ENCODE data around the gene SGF29.
"Not testable (repeated sequence)": the region's sequence is repeated elsewhere in the genome, so short reads cannot be mapped to it uniquely, and the experiment has no call there.

Gene SGF29

GRCh38 chr16:28613912-28614311 lies 60.2 kb downstream of the SGF29 start:
- H3K27me3 ChIP-seq (ENCODE audit: insufficient read depth, low read length, poor library complexity); H3K27ac ChIP-seq (ENCODE audit: low read depth, low read length); H4K8ac ChIP-seq (ENCODE audit: low read depth, low read length); H2BK15ac ChIP-seq (replicated peaks; ENCODE audit: low read depth); H3K18ac ChIP-seq (ENCODE audit: low read length); H3K4me2 ChIP-seq (ENCODE audit: low read length); H3K4me1 ChIP-seq (ENCODE audit: control insufficient read depth, low read depth, low read length); H3K9ac ChIP-seq (ENCODE audit: low read length); H3K79me2 ChIP-seq (ENCODE audit: control insufficient read depth, insufficient read depth, low read length); H2BK5ac ChIP-seq (ENCODE audit: low read length); H4K5ac ChIP-seq (ENCODE audit: low read length); H3K23ac ChIP-seq (ENCODE audit: low read length); H3K36me3 ChIP-seq (ENCODE audit: control insufficient read depth, insufficient read depth, low read length); H3K56ac ChIP-seq (ENCODE audit: low read length); H3K4me3 ChIP-seq (ENCODE audit: low read length); H3K4ac ChIP-seq (ENCODE audit: low read depth, low read length); H2AK5ac ChIP-seq (ENCODE audit: low read length); H3K79me1 ChIP-seq (ENCODE audit: low read length); H2BK120ac ChIP-seq (ENCODE audit: low read depth, low read length); DNase-seq: not testable (repeated sequence)
- no CpG with 5 or more reads among the region's 26 CpGs for WGBS (ENCODE audit: extremely low coverage, insufficient coverage, low lambda C conversion rate)

GRCh38 chr16:28614561-28614960 lies 60.8 kb downstream of the SGF29 start:
- not testable (repeated sequence) for H3K9ac ChIP-seq (ENCODE audit: low read length); H2BK5ac ChIP-seq (ENCODE audit: low read length); DNase-seq; H3K79me2 ChIP-seq (ENCODE audit: control insufficient read depth, insufficient read depth, low read length); H3K4me1 ChIP-seq (ENCODE audit: control insufficient read depth, low read depth, low read length); H3K79me1 ChIP-seq (ENCODE audit: low read length); H3K4ac ChIP-seq (ENCODE audit: low read depth, low read length); H4K8ac ChIP-seq (ENCODE audit: low read depth, low read length); H2BK15ac ChIP-seq (replicated peaks; ENCODE audit: low read depth); H3K4me3 ChIP-seq (ENCODE audit: low read length); H3K18ac ChIP-seq (ENCODE audit: low read length); H3K4me2 ChIP-seq (ENCODE audit: low read length); H2AK5ac ChIP-seq (ENCODE audit: low read length); H3K23ac ChIP-seq (ENCODE audit: low read length); H2BK120ac ChIP-seq (ENCODE audit: low read depth, low read length); H3K27me3 ChIP-seq (ENCODE audit: insufficient read depth, low read length, poor library complexity); H4K5ac ChIP-seq (ENCODE audit: low read length); H3K36me3 ChIP-seq (ENCODE audit: control insufficient read depth, insufficient read depth, low read length); H3K56ac ChIP-seq (ENCODE audit: low read length); H3K27ac ChIP-seq (ENCODE audit: low read depth, low read length)
- no CpG with 5 or more reads among the region's 16 CpGs for WGBS (ENCODE audit: extremely low coverage, insufficient coverage, low lambda C conversion rate)

GRCh38 chr16:28615486-28616223 lies 61.9 kb downstream of the SGF29 start:
- not testable (repeated sequence) for H4K8ac ChIP-seq (ENCODE audit: low read depth, low read length); H3K9ac ChIP-seq (ENCODE audit: low read length); H3K4ac ChIP-seq (ENCODE audit: low read depth, low read length); H3K79me2 ChIP-seq (ENCODE audit: control insufficient read depth, insufficient read depth, low read length); H2BK120ac ChIP-seq (ENCODE audit: low read depth, low read length); H3K4me3 ChIP-seq (ENCODE audit: low read length); H4K5ac ChIP-seq (ENCODE audit: low read length); H2AK5ac ChIP-seq (ENCODE audit: low read length); H3K79me1 ChIP-seq (ENCODE audit: low read length); H3K23ac ChIP-seq (ENCODE audit: low read length); H2BK15ac ChIP-seq (replicated peaks; ENCODE audit: low read depth); H2BK5ac ChIP-seq (ENCODE audit: low read length); H3K18ac ChIP-seq (ENCODE audit: low read length); H3K4me2 ChIP-seq (ENCODE audit: low read length); H3K27me3 ChIP-seq (ENCODE audit: insufficient read depth, low read length, poor library complexity); H3K56ac ChIP-seq (ENCODE audit: low read length); H3K36me3 ChIP-seq (ENCODE audit: control insufficient read depth, insufficient read depth, low read length); H3K4me1 ChIP-seq (ENCODE audit: control insufficient read depth, low read depth, low read length); H3K27ac ChIP-seq (ENCODE audit: low read depth, low read length)
- DNase-seq = peak; percentile 29
- no CpG with 5 or more reads among the region's 24 CpGs for WGBS (ENCODE audit: extremely low coverage, insufficient coverage, low lambda C conversion rate)

DNA sequence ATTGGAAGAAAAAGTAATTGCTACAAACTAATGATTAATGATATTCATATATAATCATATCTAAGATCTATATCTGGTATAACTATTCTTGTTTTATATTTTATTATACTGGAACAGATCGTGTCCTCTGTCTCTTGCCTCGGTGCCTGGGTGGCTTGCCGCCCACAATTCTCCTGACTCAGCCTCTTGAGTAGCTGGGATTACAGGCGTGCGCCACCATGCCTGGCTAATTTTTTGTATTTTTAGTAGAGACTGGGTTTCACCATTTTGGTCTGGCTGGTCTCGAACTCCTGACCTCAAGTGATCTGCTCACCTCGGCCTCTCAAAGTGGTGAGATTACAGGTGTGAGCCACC lies 62.5 kb downstream of the SGF29 start:
- not testable (repeated sequence) for H2AK5ac ChIP-seq (ENCODE audit: low read length); H3K79me1 ChIP-seq (ENCODE audit: low read length); H3K4me2 ChIP-seq (ENCODE audit: low read length); H3K27me3 ChIP-seq (ENCODE audit: insufficient read depth, low read length, poor library complexity); H3K27ac ChIP-seq (ENCODE audit: low read depth, low read length); DNase-seq; H3K18ac ChIP-seq (ENCODE audit: low read length); H2BK15ac ChIP-seq (replicated peaks; ENCODE audit: low read depth); H3K4me1 ChIP-seq (ENCODE audit: control insufficient read depth, low read depth, low read length); H3K4ac ChIP-seq (ENCODE audit: low read depth, low read length); H2BK5ac ChIP-seq (ENCODE audit: low read length); H2BK120ac ChIP-seq (ENCODE audit: low read depth, low read length); H3K23ac ChIP-seq (ENCODE audit: low read length); H4K8ac ChIP-seq (ENCODE audit: low read depth, low read length); H3K9ac ChIP-seq (ENCODE audit: low read length); H3K56ac ChIP-seq (ENCODE audit: low read length); H3K4me3 ChIP-seq (ENCODE audit: low read length); H3K36me3 ChIP-seq (ENCODE audit: control insufficient read depth, insufficient read depth, low read length); H4K5ac ChIP-seq (ENCODE audit: low read length); H3K79me2 ChIP-seq (ENCODE audit: control insufficient read depth, insufficient read depth, low read length)
- no CpG with 5 or more reads among the region's 7 CpGs for WGBS (ENCODE audit: extremely low coverage, insufficient coverage, low lambda C conversion rate)

GRCh38 chr16:28616636-28617035 lies 62.9 kb downstream of the SGF29 start:
- H3K9ac ChIP-seq (ENCODE audit: low read length) = no peak overlapping the region
- no peak overlapping the region for H3K4me2 ChIP-seq (ENCODE audit: low read length)
- no CpG with 5 or more reads among the region's 7 CpGs for WGBS (ENCODE audit: extremely low coverage, insufficient coverage, low lambda C conversion rate)
- H2BK15ac ChIP-seq (replicated peaks; ENCODE audit: low read depth) = no peak overlapping the region
- no peak overlapping the region for H3K23ac ChIP-seq (ENCODE audit: low read length)
- H3K27me3 ChIP-seq (ENCODE audit: insufficient read depth, low read length, poor library complexity) = no peaks in the 10 kb centered on the region
- no peak overlapping the region for H3K4me3 ChIP-seq (ENCODE audit: low read length)
- H3K18ac ChIP-seq (ENCODE audit: low read length) = no peak overlapping the region
- no peaks in the 10 kb centered on the region for H3K4me1 ChIP-seq (ENCODE audit: control insufficient read depth, low read depth, low read length)
- H3K79me1 ChIP-seq (ENCODE audit: low read length) = no peaks in the 10 kb centered on the region
- H4K8ac ChIP-seq (ENCODE audit: low read depth, low read length) = no peak overlapping the region
- H2BK120ac ChIP-seq (ENCODE audit: low read depth, low read length) = no peak overlapping the region
- no peaks in the 10 kb centered on the region for H3K79me2 ChIP-seq (ENCODE audit: control insufficient read depth, insufficient read depth, low read length)
- no peak overlapping the region for H2AK5ac ChIP-seq (ENCODE audit: low read length)
- no peak overlapping the region for H4K5ac ChIP-seq (ENCODE audit: low read length)
- no peak overlapping the region for H3K56ac ChIP-seq (ENCODE audit: low read length)
- H2BK5ac ChIP-seq (ENCODE audit: low read length) = no peak overlapping the region
- no peak overlapping the region for H3K27ac ChIP-seq (ENCODE audit: low read depth, low read length)
- no peak overlapping the region for H3K4ac ChIP-seq (ENCODE audit: low read depth, low read length)
- no peak for DNase-seq
- H3K36me3 ChIP-seq (ENCODE audit: control insufficient read depth, insufficient read depth, low read length) = no peaks in the 10 kb centered on the region

DNA sequence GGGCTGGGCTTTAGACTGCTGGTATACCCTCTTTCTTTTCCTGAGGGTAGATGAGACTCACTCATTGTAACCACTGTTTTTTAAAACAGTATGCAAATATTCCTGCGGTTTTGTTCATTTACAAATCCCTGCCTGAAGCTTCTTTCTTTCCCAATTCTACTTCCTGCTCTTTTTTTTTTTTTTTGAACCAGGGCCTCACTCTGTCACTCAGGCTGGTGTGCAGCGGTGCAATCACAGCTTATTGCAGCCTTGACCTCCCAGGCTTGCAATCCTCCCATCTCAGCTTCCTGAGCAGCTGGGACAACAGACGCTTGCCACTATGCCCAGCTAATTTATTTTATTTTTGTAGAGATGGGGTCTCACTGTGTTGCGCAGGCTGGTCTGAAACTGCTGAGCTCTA lies 64.2 kb downstream of the SGF29 start:
- H2BK15ac ChIP-seq (replicated peaks; ENCODE audit: low read depth) = no peak overlapping the region
- no peaks in the 10 kb centered on the region for H3K79me2 ChIP-seq (ENCODE audit: control insufficient read depth, insufficient read depth, low read length)
- H3K23ac ChIP-seq (ENCODE audit: low read length) = no peak overlapping the region
- no peak for DNase-seq
- H3K4me1 ChIP-seq (ENCODE audit: control insufficient read depth, low read depth, low read length) = no peaks in the 10 kb centered on the region
- no peak overlapping the region for H2AK5ac ChIP-seq (ENCODE audit: low read length)
- H3K4me3 ChIP-seq (ENCODE audit: low read length) = no peak overlapping the region
- H3K18ac ChIP-seq (ENCODE audit: low read length) = no peak overlapping the region
- H3K9ac ChIP-seq (ENCODE audit: low read length) = no peak overlapping the region
- no peak overlapping the region for H4K8ac ChIP-seq (ENCODE audit: low read depth, low read length)
- H4K5ac ChIP-seq (ENCODE audit: low read length) = no peak overlapping the region
- H3K79me1 ChIP-seq (ENCODE audit: low read length) = no peaks in the 10 kb centered on the region
- no peak overlapping the region for H3K4ac ChIP-seq (ENCODE audit: low read depth, low read length)
- no peak overlapping the region for H3K56ac ChIP-seq (ENCODE audit: low read length)
- no peak overlapping the region for H2BK120ac ChIP-seq (ENCODE audit: low read depth, low read length)
- no peaks in the 10 kb centered on the region for H3K27me3 ChIP-seq (ENCODE audit: insufficient read depth, low read length, poor library complexity)
- no peak overlapping the region for H3K4me2 ChIP-seq (ENCODE audit: low read length)
- no CpG with 5 or more reads among the region's 4 CpGs for WGBS (ENCODE audit: extremely low coverage, insufficient coverage, low lambda C conversion rate)
- no peak overlapping the region for H3K27ac ChIP-seq (ENCODE audit: low read depth, low read length)
- H3K36me3 ChIP-seq (ENCODE audit: control insufficient read depth, insufficient read depth, low read length) = no peaks in the 10 kb centered on the region
- no peak overlapping the region for H2BK5ac ChIP-seq (ENCODE audit: low read length)
